HUDEP-2 (cell line): ENCODE data around the gene AMT.
"Not testable (repeated sequence)": the region's sequence is repeated elsewhere in the genome, so short reads cannot be mapped to it uniquely, and the experiment has no call there.

Experiments used
- DNase-seq, 76 experiments: peaks; one replicate each; lab custom pipeline; 2025; ENCODE audit not compliant: unreplicated experiment in 76 of 76; lab: John Stamatoyannopoulos, UW

Gene AMT

GRCh38 chr3:49399461-49399860, 22.8 kb downstream of the AMT start:
- no peak for DNase-seq

GRCh38 chr3:49397470-49397869, 24.8 kb downstream of the AMT start:
- peak in 52 of 76 experiments; percentile 8 to 82 (median 39) for DNase-seq

- not testable (repeated sequence) for DNase-seq
Measured at GRCh38 chr3:49391310-49391709, 31.0 kb downstream of the AMT start.

GRCh38 chr3:49389297-49389696, 33.0 kb downstream of the AMT start:
- DNase-seq, result no peak

- DNase-seq, result peak in 1 of 76 experiments; percentile 3
Measured at GRCh38 chr3:49388289-49388820, 33.9 kb downstream of the AMT start.

- no peak for DNase-seq
Measured at GRCh38 chr3:49387721-49388120, 34.6 kb downstream of the AMT start.

GRCh38 chr3:49386056-49386756, 36.1 kb downstream of the AMT start:
- DNase-seq, result no peak

- no peak for DNase-seq
Measured at GRCh38 chr3:49385617-49386016, 36.7 kb downstream of the AMT start.

GRCh38 chr3:49383387-49383786, 38.9 kb downstream of the AMT start:
- DNase-seq, result no peak

- DNase-seq, result peak in 1 of 76 experiments; percentile 6
Measured at GRCh38 chr3:49378249-49378895, 43.9 kb downstream of the AMT start.

- no peak for DNase-seq
Measured at GRCh38 chr3:49377483-49377882, 44.8 kb downstream of the AMT start.

- no peak for DNase-seq
Measured at GRCh38 chr3:49371946-49372345, 50.3 kb downstream of the AMT start.

- DNase-seq, result no peak
Measured at GRCh38 chr3:49370585-49371290, 51.5 kb downstream of the AMT start.
